Fibroblast of upper back skin (primary cell): Measurements from ENCODE around the gene ANKRD45.
"Not testable (repeated sequence)": the region's sequence is repeated elsewhere in the genome, so short reads cannot be mapped to it uniquely, and the experiment has no call there.

Experiments used
- DNase-seq: peaks from one replicate; pipeline ENCODE4 v3.0.0-alpha.2; 2013

The ANKRD45 gene

GRCh38 chr1:173568483-173568882 lies 101.2 kb downstream of the ANKRD45 start:
- no peak for DNase-seq

GRCh38 chr1:173563846-173564245 lies 105.8 kb downstream of the ANKRD45 start:
- DNase-seq, result not testable (repeated sequence)

GRCh38 chr1:173562813-173563212 lies 106.8 kb downstream of the ANKRD45 start:
- DNase-seq, result no peak

GRCh38 chr1:173561263-173561662 lies 108.4 kb downstream of the ANKRD45 start:
- DNase-seq, result no peak

GRCh38 chr1:173560285-173560880 lies 109.3 kb downstream of the ANKRD45 start:
- DNase-seq, result no peak
